Retinal pigment epithelial cell (primary cell): ENCODE data around the gene C1S.

Experiments
- DNase-seq: peaks from one replicate; pipeline ENCODE4 v3.0.0-alpha.2; 2010; ENCODE audit warnings: low read depth
- H3K4me3 ChIP-seq: 2 replicates; pipeline ENCODE4 v1.5.1; 2011; ENCODE audit warnings: mild to moderate bottlenecking, low read length, control low read depth, moderate library complexity
- TF ChIP-seq, protein P1 (sequence below): conservative IDR thresholded peaks from 2 replicates; pipeline ENCODE4 v1.5.1; 2011; ENCODE audit warnings: low read depth, low read length, control low read depth, inconsistent platforms

Gene C1S

DNA sequence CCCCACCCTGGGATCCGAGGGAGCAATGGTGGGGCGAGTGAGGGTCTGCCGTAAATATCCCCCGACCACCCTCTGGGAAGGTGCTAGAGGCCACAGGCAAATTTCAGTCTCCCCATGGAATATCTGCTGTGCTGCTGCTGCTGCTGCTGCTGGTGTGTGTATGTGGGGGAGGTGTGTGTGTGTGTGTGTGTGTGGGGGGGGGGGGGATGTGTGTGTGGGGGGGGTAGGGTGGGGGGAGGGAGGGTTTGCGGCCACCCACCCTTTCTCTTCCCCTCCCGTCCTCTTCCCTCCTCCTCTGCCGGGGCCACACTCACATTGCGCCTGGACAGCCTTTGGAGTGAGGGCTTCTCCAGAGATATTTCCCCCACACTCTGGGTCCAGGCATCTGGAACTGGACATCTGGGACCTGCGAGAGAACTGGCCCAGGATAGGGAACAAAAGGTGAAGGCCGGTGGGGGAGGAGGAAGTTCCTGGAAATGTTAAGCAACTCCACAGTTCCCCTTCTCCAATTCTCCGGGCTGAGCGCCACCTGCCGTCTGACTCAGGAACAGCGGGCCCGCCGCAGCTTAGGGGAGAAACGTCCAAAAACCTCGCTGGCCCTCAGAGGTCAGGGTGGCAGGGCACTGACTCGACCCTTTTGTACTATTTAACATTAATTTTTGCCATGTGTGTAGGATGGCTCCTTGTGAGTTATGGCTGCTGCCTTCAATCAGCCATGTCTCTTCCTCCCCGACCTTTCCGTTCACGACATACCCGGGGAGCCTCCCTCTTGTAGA lies 48.5 kb downstream of the C1S start, which contains the start of gene C1RL:
C1RL (minus strand) TSS at position 419 of the 776 bp plus-strand sequence; CDS start at position 385, 34 bp downstream.
- DNase-seq = no peak
- TF ChIP-seq, protein P1, sequence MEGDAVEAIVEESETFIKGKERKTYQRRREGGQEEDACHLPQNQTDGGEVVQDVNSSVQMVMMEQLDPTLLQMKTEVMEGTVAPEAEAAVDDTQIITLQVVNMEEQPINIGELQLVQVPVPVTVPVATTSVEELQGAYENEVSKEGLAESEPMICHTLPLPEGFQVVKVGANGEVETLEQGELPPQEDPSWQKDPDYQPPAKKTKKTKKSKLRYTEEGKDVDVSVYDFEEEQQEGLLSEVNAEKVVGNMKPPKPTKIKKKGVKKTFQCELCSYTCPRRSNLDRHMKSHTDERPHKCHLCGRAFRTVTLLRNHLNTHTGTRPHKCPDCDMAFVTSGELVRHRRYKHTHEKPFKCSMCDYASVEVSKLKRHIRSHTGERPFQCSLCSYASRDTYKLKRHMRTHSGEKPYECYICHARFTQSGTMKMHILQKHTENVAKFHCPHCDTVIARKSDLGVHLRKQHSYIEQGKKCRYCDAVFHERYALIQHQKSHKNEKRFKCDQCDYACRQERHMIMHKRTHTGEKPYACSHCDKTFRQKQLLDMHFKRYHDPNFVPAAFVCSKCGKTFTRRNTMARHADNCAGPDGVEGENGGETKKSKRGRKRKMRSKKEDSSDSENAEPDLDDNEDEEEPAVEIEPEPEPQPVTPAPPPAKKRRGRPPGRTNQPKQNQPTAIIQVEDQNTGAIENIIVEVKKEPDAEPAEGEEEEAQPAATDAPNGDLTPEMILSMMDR = peak; percentile 97
- peak within 1 kb of the TSS; percentile 78 for H3K4me3 ChIP-seq

DNA sequence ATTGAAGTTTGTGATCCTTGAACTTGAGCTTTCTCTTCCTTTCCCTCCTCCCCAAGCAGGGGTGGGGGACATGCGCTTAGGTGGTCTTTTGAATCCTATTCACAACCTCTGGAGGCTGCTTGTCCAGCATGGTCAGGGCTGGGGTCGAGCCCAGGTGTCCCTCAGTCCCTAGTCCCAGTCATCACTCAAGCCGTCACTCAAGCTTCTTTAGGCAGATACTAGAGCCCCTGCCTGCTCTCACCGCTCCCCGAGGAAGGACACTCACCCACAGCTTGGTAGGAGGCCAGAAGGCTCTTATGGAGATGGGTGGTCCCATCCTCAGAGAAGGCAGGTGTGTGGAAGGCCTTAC lies 49.0 kb downstream of the C1S start:
- TF ChIP-seq, protein P1 = no peak
- no peak for DNase-seq
- H3K4me3 ChIP-seq = peak overlapping the region; percentile 78

DNA sequence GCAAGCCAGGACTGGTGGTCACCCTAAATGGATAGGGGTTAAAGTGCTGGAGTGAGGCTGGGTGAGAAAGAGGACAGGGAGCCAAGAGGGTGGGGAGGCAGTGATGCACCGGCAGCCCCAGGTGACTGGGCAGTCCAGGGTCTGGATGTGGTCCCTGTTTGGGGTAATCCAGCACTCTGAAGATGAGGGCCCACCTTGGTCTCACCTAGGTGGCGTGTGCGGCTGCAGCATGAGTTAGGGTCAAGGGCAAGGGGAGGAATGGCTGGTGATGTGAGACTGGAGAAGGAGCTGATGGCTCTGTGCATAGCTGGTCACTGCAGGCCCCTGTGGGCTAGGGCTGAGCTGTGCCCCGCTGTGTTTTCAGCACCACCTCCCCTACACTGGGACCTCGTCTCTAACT lies 50.1 kb downstream of the C1S start:
- DNase-seq = no peak
- no peak overlapping the region for H3K4me3 ChIP-seq
- TF ChIP-seq, protein P1 = no peak

DNA sequence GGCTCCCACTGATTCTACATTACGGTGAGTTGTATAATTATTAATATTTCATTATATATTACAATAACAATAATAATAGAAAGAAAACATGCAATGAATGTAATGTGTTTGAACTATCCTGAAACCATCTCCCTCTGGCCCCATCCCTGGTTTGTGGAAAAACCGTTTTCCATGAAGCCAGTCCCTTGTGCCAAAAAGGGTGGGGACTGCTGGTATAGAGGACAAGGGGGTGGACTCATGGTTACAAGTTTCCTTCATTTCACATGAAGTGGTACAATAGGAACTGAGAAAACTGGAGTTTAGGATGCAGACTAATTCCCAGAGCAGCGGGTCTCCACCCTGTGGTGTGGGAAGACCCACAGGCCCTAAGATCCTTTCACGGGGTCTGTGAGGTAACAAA lies 51.5 kb downstream of the C1S start:
- no peak overlapping the region for H3K4me3 ChIP-seq
- TF ChIP-seq, protein P1 = no peak
- DNase-seq = no peak

DNA sequence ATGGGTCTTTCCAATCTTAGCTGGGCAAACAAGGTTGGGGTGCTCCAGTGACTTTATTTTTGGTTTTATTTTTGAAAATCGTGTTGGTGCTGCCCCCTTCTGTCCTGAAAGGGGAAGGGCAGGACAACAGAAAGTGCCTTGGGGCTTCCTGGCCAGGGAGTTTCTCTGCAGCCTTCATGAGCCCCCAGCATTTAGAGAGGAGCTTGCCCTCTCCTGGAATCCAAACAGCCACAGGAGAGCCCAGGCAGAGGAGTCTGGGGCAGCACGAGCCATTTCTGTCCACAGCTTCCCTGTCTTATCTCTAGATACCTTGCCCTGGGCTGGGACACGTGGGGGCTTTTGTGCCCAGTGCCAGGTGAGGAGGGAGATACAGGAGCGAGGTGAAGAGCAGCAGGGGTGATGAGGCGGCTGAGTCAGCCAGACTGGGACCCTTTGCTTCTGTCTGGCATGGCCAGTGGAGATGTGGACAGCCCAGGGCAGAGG lies 52.9 kb downstream of the C1S start:
- no peak overlapping the region for H3K4me3 ChIP-seq
- TF ChIP-seq, protein P1 = peak; percentile 83
- DNase-seq = no peak

DNA sequence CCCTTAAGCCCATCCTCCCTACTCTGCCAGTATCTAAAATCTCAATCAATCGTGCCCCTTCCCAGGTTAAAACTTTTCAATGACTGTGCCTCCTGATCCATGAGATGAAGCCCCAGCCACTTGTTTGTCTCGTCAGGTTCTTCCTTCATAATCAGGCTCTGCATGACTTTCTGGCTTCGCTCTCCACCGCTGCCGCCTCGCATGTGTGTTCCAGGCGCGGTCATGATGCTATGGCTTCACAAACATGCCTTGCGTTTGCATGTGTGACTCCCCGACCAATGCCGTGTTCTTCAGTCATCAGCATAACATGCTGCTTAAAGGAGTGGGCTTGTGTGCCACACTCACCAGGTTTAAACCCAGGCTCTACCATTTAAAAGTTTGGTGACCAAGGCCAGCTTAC lies 53.5 kb downstream of the C1S start:
- DNase-seq = no peak

More for the DNA sequence above, 53.5 kb downstream of the C1S start:
- TF ChIP-seq, protein P1 = no peak
- no peak overlapping the region for H3K4me3 ChIP-seq
